ENCODE results near the gene BNIP5. TPM values are rescaled to one million over a fixed set of nuclear protein-coding genes. Genes with fewer than 3 reads are reported as not detected.

The BNIP5 gene
- total and polyA plus RNA-seq, 2 of the 13 experiments (the other 11 are each of a cell fraction or from before 2014, with no cell fraction given), result not detected

DNA sequence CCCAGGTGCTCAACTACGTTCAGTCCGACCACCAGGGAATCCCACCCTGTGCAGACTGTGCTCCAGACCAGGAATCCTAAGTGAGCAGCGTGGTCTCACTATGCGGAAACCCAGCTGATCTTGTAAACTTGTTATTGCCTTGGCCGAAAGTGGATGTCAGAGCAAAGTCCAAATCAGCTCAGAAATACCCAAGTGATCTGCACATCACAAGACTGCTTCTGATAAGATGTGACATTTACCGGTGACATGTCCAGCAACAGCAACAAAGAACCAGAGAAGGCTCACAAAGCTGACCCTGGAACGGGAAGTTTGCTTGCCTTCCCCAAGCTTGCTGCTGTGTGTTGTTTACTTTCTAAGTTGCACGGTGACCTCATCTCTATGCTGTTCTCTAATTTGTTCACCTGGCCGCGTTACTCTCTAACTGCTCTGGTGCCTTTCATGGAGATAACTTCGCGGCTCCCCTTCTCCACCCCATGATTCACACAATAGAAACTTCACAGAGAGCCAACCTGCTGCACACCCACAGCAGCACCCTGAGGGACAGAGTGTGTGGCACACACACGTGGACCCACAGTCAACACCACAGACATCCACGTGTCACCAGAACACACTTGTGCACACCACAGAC lies 1.7 kb downstream of the BNIP5 start (continued):
- TF ChIP-seq, protein P1, sequence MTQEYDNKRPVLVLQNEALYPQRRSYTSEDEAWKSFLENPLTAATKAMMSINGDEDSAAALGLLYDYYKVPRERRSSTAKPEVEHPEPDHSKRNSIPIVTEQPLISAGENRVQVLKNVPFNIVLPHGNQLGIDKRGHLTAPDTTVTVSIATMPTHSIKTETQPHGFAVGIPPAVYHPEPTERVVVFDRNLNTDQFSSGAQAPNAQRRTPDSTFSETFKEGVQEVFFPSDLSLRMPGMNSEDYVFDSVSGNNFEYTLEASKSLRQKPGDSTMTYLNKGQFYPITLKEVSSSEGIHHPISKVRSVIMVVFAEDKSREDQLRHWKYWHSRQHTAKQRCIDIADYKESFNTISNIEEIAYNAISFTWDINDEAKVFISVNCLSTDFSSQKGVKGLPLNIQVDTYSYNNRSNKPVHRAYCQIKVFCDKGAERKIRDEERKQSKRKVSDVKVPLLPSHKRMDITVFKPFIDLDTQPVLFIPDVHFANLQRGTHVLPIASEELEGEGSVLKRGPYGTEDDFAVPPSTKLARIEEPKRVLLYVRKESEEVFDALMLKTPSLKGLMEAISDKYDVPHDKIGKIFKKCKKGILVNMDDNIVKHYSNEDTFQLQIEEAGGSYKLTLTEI (CRISPR knock-in tag; conservative IDR thresholded peaks at IDR 0.05), result no peak

DNA sequence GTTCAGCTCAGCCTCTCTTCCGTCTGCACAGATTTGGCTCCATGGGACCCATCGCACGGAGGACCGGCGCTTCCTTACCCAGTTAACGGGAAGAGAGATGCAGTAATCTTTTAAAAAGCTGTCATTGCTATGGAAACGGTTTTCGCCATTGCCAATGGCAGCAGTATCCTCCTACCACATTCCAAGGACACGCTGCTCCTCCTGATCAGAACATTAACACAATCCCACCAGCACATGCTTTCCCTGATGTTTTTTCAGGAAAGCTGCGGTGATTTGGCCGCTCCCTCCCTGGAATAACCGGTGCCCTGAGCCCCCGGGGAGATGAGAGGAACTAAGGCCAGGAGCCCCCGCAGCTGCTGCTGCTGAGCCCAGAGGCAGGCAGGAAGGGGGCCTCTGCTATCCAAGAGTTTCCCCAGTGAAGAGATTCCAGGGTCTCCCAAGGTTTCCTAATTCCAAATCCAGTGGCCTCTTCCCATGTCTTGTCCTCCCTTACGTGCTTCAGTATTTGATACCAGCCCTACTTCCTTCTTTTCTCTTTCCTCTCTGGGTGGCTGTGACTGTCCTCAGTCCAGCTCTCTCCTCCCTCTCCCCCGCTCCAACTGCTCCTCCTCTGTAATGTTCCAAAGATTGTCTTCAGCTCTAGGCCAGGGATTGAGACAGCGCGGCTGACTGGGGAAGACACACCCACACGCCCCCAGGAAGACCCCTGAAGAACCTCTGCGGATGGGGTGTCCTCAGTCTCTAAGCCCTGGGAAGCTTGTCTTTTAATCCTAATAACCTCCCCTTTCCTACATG lies 2.6 kb downstream of the BNIP5 start:
- Histone ChIP-seq H2AFZ (ENCODE audit: low read length) (no peak overlapping the region), H3K4me3 (replicated peaks in 1 of 3; ENCODE audit: insufficient read depth in 1 of 3, low read depth in 2 of 3, low read length in 3 of 3) (0 out of 6 replicates have a peak overlapping the region, but pooled peaks of 1 of the 3 experiments have one; percentile 53), H3K4me2 (ENCODE audit: low read depth, low read length) (peak overlapping the region; percentile 78), H3K4me1 (ENCODE audit: insufficient read depth, low read length) (peaks cover 30% of the 10 kb centered on the region), H3K27ac (ENCODE audit: extremely low read length, insufficient read depth, low read length) (no peak overlapping the region), H4K20me1 (ENCODE audit: insufficient read depth, low read length) (no peaks in the 10 kb centered on the region), H3K27me3 (ENCODE audit: control insufficient read depth in 1 of 2, insufficient read depth in 2 of 2, low read length in 2 of 2) (peaks cover 5 to 46% of the 10 kb centered on the region in 2 experiments), H3K79me2 (ENCODE audit: insufficient read depth, low read length) (no peaks in the 10 kb centered on the region), H3K9ac (ENCODE audit: insufficient read depth, low read depth, low read length) (peak overlapping the region; percentile 26; the same call in 1 of the 2 replicates), H3K9me3 (ENCODE audit: low read length) (no peaks in the 10 kb centered on the region), H3K36me3 (replicated peaks in 1 of 2; ENCODE audit: control insufficient read depth in 1 of 2, insufficient read depth in 2 of 2, low read length in 2 of 2) (no peaks in the 10 kb centered on the region; a peak in 1 of 5 replicates)
- ChIA-PET POLR2A (interaction anchor here (1.6 kb wide), 1 partner anchor 13 kb away, joined by 4 read pairs; no protein-coding TSS in a partner anchor), CTCF (ENCODE audit: low intra/inter-chr PET ratio, low total read pairs) (no interaction called here)
- DNase-seq (ENCODE audit: low spot score) (no peak), ATAC-seq (peak; percentile 31), FAIRE-seq (no peak)
- in situ Hi-C loops (cut with HindIII; ENCODE audit: extremely low pct_ligation_motif_present, low pct_unique_long_range_greater_than_20kb) (no loop called here), intact Hi-C loops (cut with micrococcal nuclease; ENCODE audit: unreplicated experiment) (loop anchor here (2.0 kb wide), 1 partner anchor 31 kb away; no protein-coding TSS in a partner anchor)
- 53% methylated on average over 19 of the region's 20 CpGs for WGBS (ENCODE audit: low lambda C conversion rate)
- no TSS peak for BruUV-seq (replicated peaks)
- TF ChIP-seq GABPB1 (CRISPR knock-in tag; IDR thresholded peaks at IDR 0.05), result 0 out of 2 replicates have a peak, but pooled peaks have one; percentile 14
- no peak for TF ChIP-seq TBX2 (CRISPR knock-in tag; IDR thresholded peaks at IDR 0.05; ENCODE audit: borderline replicate concordance)
- no peak for TF ChIP-seq ZNF720 (CRISPR knock-in tag; IDR thresholded peaks at IDR 0.05)
- no peak for TF ChIP-seq SATB2 (CRISPR knock-in tag; IDR thresholded peaks at IDR 0.05)
- TF ChIP-seq BORCS8-MEF2B (CRISPR knock-in tag; IDR thresholded peaks at IDR 0.05), result 0 out of 2 replicates have a peak, but pooled peaks have one; percentile 3

Measured in HepG2 (cell line).